ENCODE results near the gene USP16. TPM values are rescaled to one million over a fixed set of nuclear protein-coding genes. Genes with fewer than 3 reads are reported as not detected.

USP16 gene
- total RNA-seq, 1 experiment from 2014 or later = 30.6 TPM

- no peak overlapping the region for H3K4me3 Mint-ChIP-seq
- H3K23ac ChIP-seq (ENCODE audit: insufficient read length, low read depth, low read length) = no peak overlapping the region
- H2BK12ac ChIP-seq (ENCODE audit: insufficient read length, low read depth, low read length) = no peak overlapping the region
- H2AK5ac ChIP-seq (ENCODE audit: insufficient read length, low read length) = no peak overlapping the region
- H4K20me1 ChIP-seq (ENCODE audit: control insufficient read depth, insufficient read depth, insufficient read length) = no peaks in the 10 kb centered on the region
- H3K14ac ChIP-seq (ENCODE audit: insufficient read depth, low read length) = no peak overlapping the region
- H3K4me2 ChIP-seq (ENCODE audit: insufficient read depth, insufficient read length, low read length) = no peak overlapping the region
- no peak overlapping the region for H2BK15ac ChIP-seq (ENCODE audit: low read depth, low read length)
- no peaks in the 10 kb centered on the region for H3K4me1 ChIP-seq (ENCODE audit: insufficient read depth, low read length)
- no peak overlapping the region for H3T11ph ChIP-seq (ENCODE audit: low read length)
- no peak overlapping the region for H2BK5ac ChIP-seq (ENCODE audit: insufficient read length, low read length)
- no peak overlapping the region for H2BK120ac ChIP-seq (ENCODE audit: low read depth, low read length, poor library complexity, severe bottlenecking)
- no peak overlapping the region for H3K9ac ChIP-seq (ENCODE audit: extremely low read depth, insufficient read length, low read length)
- no peaks in the 10 kb centered on the region for H3K27me3 ChIP-seq (ENCODE audit: insufficient read depth, low read length)
- H3K27me3 Mint-ChIP-seq (ENCODE audit: low read depth) = no peaks in the 10 kb centered on the region; the same call in 1 of the 2 replicates
- no peaks in the 10 kb centered on the region for H3K9me3 Mint-ChIP-seq
- H2BK20ac ChIP-seq (ENCODE audit: low read depth, low read length, poor library complexity, severe bottlenecking) = no peak overlapping the region
- H3K27ac Mint-ChIP-seq = no peak overlapping the region
- H3K4ac ChIP-seq (ENCODE audit: low read depth, low read length) = no peak overlapping the region
- no peak overlapping the region for H4K91ac ChIP-seq (ENCODE audit: insufficient read length, low read depth, low read length)
- no peak for TF ChIP-seq CTCF (conservative IDR thresholded peaks at IDR 0.05)
- H3K79me2 ChIP-seq (ENCODE audit: insufficient read depth, low read length) = no peaks in the 10 kb centered on the region
- no peak overlapping the region for H3K27ac ChIP-seq (ENCODE audit: insufficient read length, low read depth, low read length)
- H3K56ac ChIP-seq (ENCODE audit: insufficient read length, low read depth, low read length) = no peak overlapping the region
- no CpG with 5 or more reads among the region's 1 CpG for WGBS (ENCODE audit: extremely low coverage, insufficient read length, low lambda C conversion rate)
- no peak overlapping the region for H4K5ac ChIP-seq (ENCODE audit: insufficient read length, low read depth, low read length)
- DNase-seq = no peak
- no peaks in the 10 kb centered on the region for H3K23me2 ChIP-seq (ENCODE audit: insufficient read length, low read depth, low read length, poor library complexity, severe bottlenecking)
- no peaks in the 10 kb centered on the region for H3K9me3 ChIP-seq (ENCODE audit: control insufficient read depth, low read depth, low read length)
- H3K4me1 Mint-ChIP-seq = peaks cover 6% of the 10 kb centered on the region in 2 experiments
- no peak overlapping the region for H4K8ac ChIP-seq (replicated peaks; ENCODE audit: insufficient read length, low read depth, low read length)
- no peak overlapping the region for H2AFZ ChIP-seq (ENCODE audit: low read length)
- no peak overlapping the region for H3K18ac ChIP-seq (ENCODE audit: insufficient read length, low read depth, low read length)
- H3K36me3 Mint-ChIP-seq (ENCODE audit: insufficient read depth in 1 of 3, low read depth in 3 of 3) = no peaks in the 10 kb centered on the region
- H3K79me1 ChIP-seq (ENCODE audit: insufficient read depth, low read depth, low read length, poor library complexity, severe bottlenecking) = no peaks in the 10 kb centered on the region
These were observed 66.6 kb downstream of the USP16 start for GRCh38 chr21:29091033-29091432.
